H9 (cell line): Measurements from ENCODE around the gene ADAM30. TPM values are rescaled to one million over a fixed set of nuclear protein-coding genes. Genes with fewer than 3 reads are reported as not detected.
"Not testable (repeated sequence)": the region's sequence is repeated elsewhere in the genome, so short reads cannot be mapped to it uniquely, and the experiment has no call there.

ENCODE experiments used
- DNase-seq: peaks from one replicate; pipeline ENCODE4 v3.0.0-alpha.2; 2017
- H2AFZ ChIP-seq: one replicate; pipeline ENCODE4 v1.6.1; 2013; ENCODE audit warnings: mild to moderate bottlenecking, low read length, control low read depth, moderate library complexity
- H2AK5ac ChIP-seq: 2 replicates; pipeline ENCODE4 v1.6.1; 2013; ENCODE audit warnings: low read length, control low read depth, mixed read lengths; ENCODE audit not compliant: insufficient read length
- H2BK120ac ChIP-seq: one replicate; pipeline ENCODE4 v1.6.1; 2013; ENCODE audit warnings: low read depth, mild to moderate bottlenecking, low read length, control low read depth, inconsistent platforms; ENCODE audit not compliant: poor library complexity, severe bottlenecking
- H2BK12ac ChIP-seq: 2 replicates; pipeline ENCODE4 v1.6.1; 2013; ENCODE audit warnings: low read length, control low read depth, mixed read lengths, low read depth; ENCODE audit not compliant: insufficient read length
- H2BK15ac ChIP-seq: 2 replicates; pipeline ENCODE4 v1.6.1; 2013; ENCODE audit warnings: low read depth, low read length, control low read depth
- H2BK20ac ChIP-seq: one replicate; pipeline ENCODE4 v1.6.1; 2013; ENCODE audit warnings: low read depth, mild to moderate bottlenecking, low read length, control low read depth, inconsistent platforms; ENCODE audit not compliant: poor library complexity, severe bottlenecking
- H2BK5ac ChIP-seq: 2 replicates; pipeline ENCODE4 v1.6.1; 2013; ENCODE audit warnings: low read length, control low read depth, mixed read lengths; ENCODE audit not compliant: insufficient read length
- H3K14ac ChIP-seq: 2 replicates; pipeline ENCODE4 v1.6.1; 2013; ENCODE audit warnings: low read length, control low read depth; ENCODE audit not compliant: insufficient read depth
- H3K18ac ChIP-seq: 2 replicates; pipeline ENCODE4 v1.6.1; 2013; ENCODE audit warnings: low read depth, mild to moderate bottlenecking, mixed read lengths, low read length, control low read depth; ENCODE audit not compliant: insufficient read length
- H3K23ac ChIP-seq: 2 replicates; pipeline ENCODE4 v1.6.1; 2013; ENCODE audit warnings: low read length, control low read depth, mixed read lengths, low read depth; ENCODE audit not compliant: insufficient read length
- H3K23me2 ChIP-seq: 2 replicates; pipeline ENCODE4 v1.6.1; 2013; ENCODE audit warnings: low read depth, mild to moderate bottlenecking, mixed read lengths, low read length, control low read depth; ENCODE audit not compliant: insufficient read length, poor library complexity, severe bottlenecking
- H3K27ac ChIP-seq: 2 replicates; pipeline ENCODE4 v1.5.1; 2013; ENCODE audit warnings: low read length, control low read depth, mixed read lengths, low read depth; ENCODE audit not compliant: insufficient read length
- H3K27me3 ChIP-seq: 2 replicates; pipeline ENCODE4 v1.6.1; 2013; ENCODE audit warnings: low read length, control low read depth, inconsistent platforms; ENCODE audit not compliant: insufficient read depth
- H3K4ac ChIP-seq: 2 replicates; pipeline ENCODE4 v1.6.1; 2013; ENCODE audit warnings: low read depth, mild to moderate bottlenecking, control low read depth, inconsistent platforms, low read length, moderate library complexity
- H3K4me1 ChIP-seq: 2 replicates; pipeline ENCODE4 v1.6.1; 2013; ENCODE audit warnings: low read length, control low read depth, inconsistent platforms; ENCODE audit not compliant: insufficient read depth
- H3K4me2 ChIP-seq: 2 replicates; pipeline ENCODE4 v1.6.1; 2013; ENCODE audit warnings: low read length, control low read depth, mixed read lengths; ENCODE audit not compliant: insufficient read length, insufficient read depth
- H3K56ac ChIP-seq: 2 replicates; pipeline ENCODE4 v1.6.1; 2013; ENCODE audit warnings: low read depth, mild to moderate bottlenecking, mixed read lengths, low read length, control low read depth; ENCODE audit not compliant: insufficient read length
- H3K79me1 ChIP-seq: 2 replicates; pipeline ENCODE4 v1.6.1; 2013; ENCODE audit warnings: low read depth, mild to moderate bottlenecking, moderate library complexity, low read length, control low read depth, inconsistent platforms; ENCODE audit not compliant: insufficient read depth, poor library complexity, severe bottlenecking
- H3K79me2 ChIP-seq: 2 replicates; pipeline ENCODE4 v1.6.1; 2013; ENCODE audit warnings: low read length, control low read depth, inconsistent platforms; ENCODE audit not compliant: insufficient read depth
- H3K9ac ChIP-seq: 2 replicates; pipeline ENCODE4 v1.6.1; 2013; ENCODE audit warnings: low read length, control low read depth, mixed read lengths; ENCODE audit not compliant: insufficient read length; ENCODE audit errors: extremely low read depth
- H3K9me3 ChIP-seq: one replicate; pipeline ENCODE4 v1.6.1; 2013; ENCODE audit warnings: low read depth, low read length, inconsistent platforms; ENCODE audit not compliant: control insufficient read depth
- H3T11ph ChIP-seq: one replicate; pipeline ENCODE4 v1.6.1; 2013; ENCODE audit warnings: mild to moderate bottlenecking, low read length, control low read depth, inconsistent platforms
- H4K20me1 ChIP-seq: one replicate; pipeline ENCODE4 v1.6.1; 2013; ENCODE audit not compliant: control insufficient read depth, insufficient read length, insufficient read depth
- H4K5ac ChIP-seq: 2 replicates; pipeline ENCODE4 v1.6.1; 2013; ENCODE audit warnings: low read depth, mild to moderate bottlenecking, mixed read lengths, low read length, control low read depth; ENCODE audit not compliant: insufficient read length
- H4K8ac ChIP-seq: replicated peaks from 2 replicates; pipeline ENCODE4 v1.6.1; 2013; ENCODE audit warnings: low read length, control low read depth, mixed read lengths, low read depth; ENCODE audit not compliant: insufficient read length
- H4K91ac ChIP-seq: 2 replicates; pipeline ENCODE4 v1.6.1; 2013; ENCODE audit warnings: low read depth, mild to moderate bottlenecking, moderate library complexity, mixed read lengths, low read length, control low read depth; ENCODE audit not compliant: insufficient read length
- H3K27ac Mint-ChIP-seq, 3 experiments: 2 replicates in 2 of 3; 3 replicates in 1 of 3; pipeline ENCODE4 v1.8.0; 2020 to 2021; ENCODE audit warnings: mixed read lengths in 3 of 3, mild to moderate bottlenecking in 1 of 3, moderate library complexity in 1 of 3
- H3K27me3 Mint-ChIP-seq: 2 replicates; pipeline ENCODE4 v1.8.0; 2021; ENCODE audit warnings: low read depth, mild to moderate bottlenecking, moderate library complexity, mixed read lengths
- H3K36me3 Mint-ChIP-seq, 3 experiments: 2 replicates in 2 of 3; 3 replicates in 1 of 3; pipeline ENCODE4 v1.8.0; 2020 to 2021; ENCODE audit warnings: low read depth in 3 of 3, mixed read lengths in 3 of 3; ENCODE audit not compliant: insufficient read depth in 1 of 3
- H3K4me1 Mint-ChIP-seq, 2 experiments: 2 replicates each; pipeline ENCODE4 v1.8.0; 2020; ENCODE audit warnings: mixed read lengths in 2 of 2
- H3K4me3 Mint-ChIP-seq, 2 experiments: 2 replicates in 1 of 2; 3 replicates in 1 of 2; pipeline ENCODE4 v1.8.0; 2020 to 2021; ENCODE audit warnings: mild to moderate bottlenecking in 2 of 2, mixed read lengths in 2 of 2, moderate library complexity in 1 of 2
- H3K9me3 Mint-ChIP-seq, 2 experiments: 2 replicates in 1 of 2; 3 replicates in 1 of 2; pipeline ENCODE4 v1.8.0; 2020; ENCODE audit warnings: mild to moderate bottlenecking in 2 of 2, mixed read lengths in 2 of 2, moderate library complexity in 1 of 2
- WGBS: extraction: QIAGEN DNeasy Blood & Tissue Kit; methylation state at CpG from one replicate; pipeline ENCODE4 v1.1.7; 2013; ENCODE audit warnings: missing lambda C conversion rate, low lambda C conversion rate, mixed read lengths; ENCODE audit not compliant: insufficient read length; ENCODE audit errors: extremely low coverage; 5-methylcytosine and 5-hydroxymethylcytosine counted together
- total RNA-seq: library from RNA; stranded (reverse); gene quantifications from 2 replicates; pipeline ENCODE4 v1.2.1, GENCODE V29; 2021
- TF ChIP-seq, protein P1 (sequence below): fragments of 200-600 bp; sonication (generic); conservative IDR thresholded peaks from 3 replicates; pipeline ENCODE4 v1.8.0; 2021; ENCODE audit warnings: antibody characterized with exemption, mild to moderate bottlenecking

Gene ADAM30
- total RNA-seq, 1 experiment from 2014 or later: not detected

GRCh38 chr1:119844206-119844605 is 52.1 kb downstream of the ADAM30 start:
- H3K79me1 ChIP-seq, H3K36me3 Mint-ChIP-seq, H4K5ac ChIP-seq, H3K4ac ChIP-seq, H2BK20ac ChIP-seq, H2AK5ac ChIP-seq, H3K18ac ChIP-seq, H3K27ac ChIP-seq, H3K4me2 ChIP-seq, H3K56ac ChIP-seq, H2BK5ac ChIP-seq, H3K79me2 ChIP-seq, H4K91ac ChIP-seq, H3K4me3 Mint-ChIP-seq, H3K27ac Mint-ChIP-seq, H3K23ac ChIP-seq, H3K4me1 Mint-ChIP-seq, H2BK120ac ChIP-seq, H3K14ac ChIP-seq, H2BK12ac ChIP-seq, H3K23me2 ChIP-seq, H3K9me3 ChIP-seq, H4K20me1 ChIP-seq, H2BK15ac ChIP-seq, H4K8ac ChIP-seq, H3T11ph ChIP-seq, H2AFZ ChIP-seq, H3K27me3 ChIP-seq, H3K4me1 ChIP-seq, H3K9ac ChIP-seq, H3K9me3 Mint-ChIP-seq: not testable (repeated sequence)
- peaks cover 12% of the 10 kb centered on the region for H3K27me3 Mint-ChIP-seq
- no CpG with 5 or more reads among the region's 6 CpGs for WGBS
- peak; percentile 38 for DNase-seq
- TF ChIP-seq, protein P1, sequence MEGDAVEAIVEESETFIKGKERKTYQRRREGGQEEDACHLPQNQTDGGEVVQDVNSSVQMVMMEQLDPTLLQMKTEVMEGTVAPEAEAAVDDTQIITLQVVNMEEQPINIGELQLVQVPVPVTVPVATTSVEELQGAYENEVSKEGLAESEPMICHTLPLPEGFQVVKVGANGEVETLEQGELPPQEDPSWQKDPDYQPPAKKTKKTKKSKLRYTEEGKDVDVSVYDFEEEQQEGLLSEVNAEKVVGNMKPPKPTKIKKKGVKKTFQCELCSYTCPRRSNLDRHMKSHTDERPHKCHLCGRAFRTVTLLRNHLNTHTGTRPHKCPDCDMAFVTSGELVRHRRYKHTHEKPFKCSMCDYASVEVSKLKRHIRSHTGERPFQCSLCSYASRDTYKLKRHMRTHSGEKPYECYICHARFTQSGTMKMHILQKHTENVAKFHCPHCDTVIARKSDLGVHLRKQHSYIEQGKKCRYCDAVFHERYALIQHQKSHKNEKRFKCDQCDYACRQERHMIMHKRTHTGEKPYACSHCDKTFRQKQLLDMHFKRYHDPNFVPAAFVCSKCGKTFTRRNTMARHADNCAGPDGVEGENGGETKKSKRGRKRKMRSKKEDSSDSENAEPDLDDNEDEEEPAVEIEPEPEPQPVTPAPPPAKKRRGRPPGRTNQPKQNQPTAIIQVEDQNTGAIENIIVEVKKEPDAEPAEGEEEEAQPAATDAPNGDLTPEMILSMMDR: peak; percentile 68

Other genes starting within 250 kb of the ADAM30 start
- gene ZNF697, start 248.2 kb downstream of the ADAM30 start, total RNA-seq: 17.4 and 17.9 TPM in 2 replicates
- 458 and 485 TPM in 2 replicates for gene PHGDH, start 184.6 kb downstream of the ADAM30 start, total RNA-seq
- gene HMGCS2, start 127.6 kb downstream of the ADAM30 start, total RNA-seq: not detected in 2 replicates
- gene REG4, start 85.1 kb downstream of the ADAM30 start, total RNA-seq: not detected in 2 replicates
- 50.1 and 53.7 TPM in 2 replicates for gene NOTCH2, start 173.1 kb upstream of the ADAM30 start, total RNA-seq